PC-9 (cell line): ENCODE results near the gene MVB12B. TPM values are rescaled to one million over a fixed set of nuclear protein-coding genes. Genes with fewer than 3 reads are reported as not detected.

Experiments
- BruUV-seq: library from RNA; stranded (reverse); fragments of 400-500 nt; replicated peaks from 2 replicates; lab custom pipeline; 2021; lab: Mats Ljungman, UMichigan
- CTCF ChIA-PET: fragments of 300-600 bp; sonication (Branson Sonifier 250); formaldehyde crosslinking; loops from one replicate; lab custom pipeline; 2022; ENCODE audit warnings: antibody characterized with exemption; lab: Charles Lee
- POLR2A ChIA-PET: fragments of 300-600 bp; sonication (Branson Sonifier 250); formaldehyde crosslinking; loops from one replicate; lab custom pipeline; 2022; ENCODE audit warnings: antibody characterized with exemption; ENCODE audit not compliant: unreplicated experiment; lab: Charles Lee
- DNase-seq, 2 experiments: peaks; one replicate each; pipeline versions ENCODE4 v3.0.0 to v3.0.0-alpha.2; 2015 to 2022; ENCODE audit warnings: mixed read lengths in 1 of 2
- H2AFZ ChIP-seq: fragments of 200-600 bp; sonication (generic); 2 replicates; pipeline ENCODE4 v1.8.1; 2017; ENCODE audit warnings: antibody characterized with exemption
- H3F3A ChIP-seq: fragments of 200-600 bp; sonication (generic); 2 replicates; pipeline ENCODE4 v1.8.1; 2017; ENCODE audit warnings: antibody characterized with exemption, mild to moderate bottlenecking, low read depth; ENCODE audit not compliant: insufficient read depth
- H3K27ac ChIP-seq: fragments of 200-600 bp; sonication (generic); 2 replicates; pipeline ENCODE4 v1.6.1; 2016; ENCODE audit warnings: mixed run types
- H3K27me3 ChIP-seq: fragments of 200-600 bp; sonication (generic); 2 replicates; pipeline ENCODE4 v1.6.1; 2016; ENCODE audit warnings: low read depth, mixed run types; ENCODE audit not compliant: insufficient read depth
- H3K36me3 ChIP-seq: fragments of 200-600 bp; sonication (generic); 2 replicates; pipeline ENCODE4 v1.6.1; 2016; ENCODE audit warnings: low read depth, mixed run types
- H3K4me1 ChIP-seq: fragments of 200-600 bp; sonication (generic); replicated peaks from 2 replicates; pipeline ENCODE4 v1.6.1; 2016; ENCODE audit warnings: mixed run types; ENCODE audit not compliant: insufficient read depth
- H3K4me2 ChIP-seq: fragments of 200-600 bp; sonication (generic); 2 replicates; pipeline ENCODE4 v1.6.1; 2017; ENCODE audit warnings: mixed run types
- H3K4me3 ChIP-seq: fragments of 200-600 bp; sonication (generic); 2 replicates; pipeline ENCODE4 v1.6.1; 2016; ENCODE audit warnings: mixed run types
- H3K79me2 ChIP-seq: fragments of 200-600 bp; sonication (generic); 2 replicates; pipeline ENCODE4 v1.6.1; 2017; ENCODE audit warnings: low read depth, mixed run types
- H3K9me2 ChIP-seq: fragments of 200-600 bp; sonication (generic); 2 replicates; pipeline ENCODE4 v1.8.1; 2017; ENCODE audit warnings: mild to moderate bottlenecking; ENCODE audit not compliant: insufficient read depth
- H3K9me3 ChIP-seq: fragments of 200-600 bp; sonication (generic); 2 replicates; pipeline ENCODE4 v1.8.1; 2016; ENCODE audit warnings: low read depth; ENCODE audit not compliant: insufficient read depth
- H4K20me1 ChIP-seq: fragments of 200-600 bp; sonication (generic); 2 replicates; pipeline ENCODE4 v1.8.1; 2017; ENCODE audit not compliant: insufficient read depth
- CTCF ChIP-seq: fragments of 200-600 bp; sonication (generic); conservative IDR thresholded peaks from 2 replicates; pipeline ENCODE4 v1.6.1; 2017; ENCODE audit warnings: mixed run types, antibody characterized with exemption, mild to moderate bottlenecking, moderate library complexity
- EZH2 ChIP-seq: fragments of 200-600 bp; sonication (generic); IDR thresholded peaks from 2 replicates; pipeline ENCODE4 v1.8.0; 2017; ENCODE audit warnings: antibody characterized with exemption, low read depth
- intact Hi-C: fragments of 100-400 bp; cut with micrococcal nuclease; formaldehyde crosslinking; loops from one replicate; pipeline ENCODE4 v1.10.0; 2022; ENCODE audit not compliant: unreplicated experiment
- total RNA-seq: library from RNA; stranded (reverse); gene quantifications from 2 replicates; pipeline ENCODE4 v1.2.3, GENCODE V29; 2021

Gene MVB12B
- total RNA-seq, 1 experiment from 2014 or later, result 8.8 TPM

DNA sequence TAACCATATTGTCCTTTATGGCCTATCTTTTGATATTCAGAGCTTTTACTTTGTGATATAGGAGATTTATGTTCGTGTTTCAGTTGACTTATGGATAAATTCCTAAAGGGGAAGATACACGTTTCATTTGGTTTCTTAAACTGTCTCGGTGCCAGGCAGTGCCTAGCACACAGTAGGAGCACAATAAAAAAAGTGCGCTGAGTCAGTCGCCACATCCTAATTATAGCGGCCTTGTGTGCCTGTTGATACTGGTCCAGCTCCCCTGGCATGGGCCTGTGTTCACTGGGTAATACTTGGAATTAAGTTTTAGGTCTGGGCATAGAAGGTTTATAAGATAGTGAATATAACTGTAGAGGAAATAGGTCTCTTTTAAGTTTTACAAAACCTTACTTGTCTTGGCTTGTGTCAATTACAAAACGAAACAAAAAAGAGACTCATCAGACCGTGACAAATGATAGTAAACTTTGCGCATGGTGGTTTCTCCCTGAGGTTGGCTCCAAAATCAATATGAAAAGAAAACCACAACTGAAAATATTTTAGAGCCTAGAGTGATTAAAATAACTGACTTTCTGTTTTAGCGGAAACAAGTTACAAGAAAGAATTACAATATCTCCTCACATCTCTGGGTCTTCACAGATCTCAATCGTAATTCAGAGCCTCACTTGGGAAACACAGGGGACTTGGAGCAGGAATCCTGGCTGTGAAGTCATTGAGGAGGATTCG, 84.8 kb downstream of the MVB12B start:
- no peak overlapping the region for H3K4me3 ChIP-seq
- no peaks in the 10 kb centered on the region for H3K9me2 ChIP-seq
- H3K27ac ChIP-seq, result no peak overlapping the region
- peak in 1 of 2 experiments; percentile 26 for DNase-seq
- H3K4me2 ChIP-seq, result no peak overlapping the region
- no peaks in the 10 kb centered on the region for H3K4me1 ChIP-seq
- ChIA-PET CTCF (no interaction called here), POLR2A (no interaction called here)
- no peaks in the 10 kb centered on the region for H4K20me1 ChIP-seq
- H3K36me3 ChIP-seq, result no peaks in the 10 kb centered on the region
- H3K79me2 ChIP-seq, result no peaks in the 10 kb centered on the region
- no peak for TF ChIP-seq CTCF
- no peak for TF ChIP-seq EZH2
- intact Hi-C loops, result no loop called here
- H2AFZ ChIP-seq, result no peak overlapping the region
- no peaks in the 10 kb centered on the region for H3K27me3 ChIP-seq
- H3K9me3 ChIP-seq, result no peaks in the 10 kb centered on the region
- BruUV-seq, result no TSS peak
- H3F3A ChIP-seq, result no peaks in the 10 kb centered on the region

DNA sequence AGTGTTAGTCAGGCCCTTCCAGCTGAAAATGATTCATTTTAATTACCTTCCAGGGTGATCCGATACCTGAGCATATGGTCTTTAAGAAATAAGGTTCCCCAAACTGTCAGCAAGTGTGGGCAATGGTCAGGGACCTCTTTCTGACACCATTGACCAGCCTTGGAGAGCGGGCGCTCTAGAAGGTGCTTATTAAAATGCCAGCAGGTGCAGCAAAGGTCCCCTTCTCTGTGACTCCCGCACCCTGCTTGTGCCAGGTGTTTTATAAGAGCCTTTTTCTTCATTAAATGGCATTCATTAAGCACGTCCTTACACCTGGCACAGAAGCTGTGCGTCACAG, 85.3 kb downstream of the MVB12B start:
- intact Hi-C loops, result no loop called here
- Histone ChIP-seq H3K27me3 (no peaks in the 10 kb centered on the region), H3K79me2 (no peaks in the 10 kb centered on the region), H3K4me1 (peaks cover 4% of the 10 kb centered on the region; the same call in 1 of the 2 replicates), H2AFZ (no peak overlapping the region), H3K36me3 (no peaks in the 10 kb centered on the region), H3F3A (no peaks in the 10 kb centered on the region), H3K9me3 (no peaks in the 10 kb centered on the region), H3K27ac (no peak overlapping the region), H3K4me3 (no peak overlapping the region), H3K9me2 (no peaks in the 10 kb centered on the region), H3K4me2 (no peak overlapping the region), H4K20me1 (no peaks in the 10 kb centered on the region)
- CTCF ChIA-PET, result no interaction called here
- POLR2A ChIA-PET, result no interaction called here
- no TSS peak for BruUV-seq
- DNase-seq, result no peak
- TF ChIP-seq CTCF (no peak), EZH2 (no peak)

DNA sequence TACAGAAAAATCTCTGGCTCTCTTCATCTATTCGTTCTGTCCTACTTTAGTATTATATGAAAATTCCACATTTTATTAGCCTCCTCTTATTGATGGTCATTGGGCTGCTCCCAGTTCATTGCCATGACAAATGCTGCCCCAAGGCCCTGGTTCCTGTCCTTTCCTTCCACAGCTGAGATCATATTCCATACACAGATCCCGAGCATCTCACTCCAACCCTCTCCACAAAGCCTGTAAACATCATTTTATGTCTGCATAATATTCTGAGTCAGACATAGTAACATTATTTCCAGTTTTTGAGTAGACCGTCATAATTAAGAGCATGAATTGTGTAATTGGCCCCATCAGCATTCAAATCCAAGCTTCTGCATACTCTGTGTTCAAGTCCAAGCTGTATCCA, 86.3 kb downstream of the MVB12B start:
- TF ChIP-seq CTCF, result no peak
- no peak for TF ChIP-seq EZH2
- DNase-seq, result no peak
- no peak overlapping the region for H2AFZ ChIP-seq
- H3K79me2 ChIP-seq, result no peaks in the 10 kb centered on the region
- CTCF ChIA-PET, result no interaction called here
- no peak overlapping the region for H3K4me3 ChIP-seq
- peaks cover 11% of the 10 kb centered on the region for H3K4me1 ChIP-seq
- no peaks in the 10 kb centered on the region for H3K9me2 ChIP-seq
- POLR2A ChIA-PET, result no interaction called here
- H3K36me3 ChIP-seq, result no peaks in the 10 kb centered on the region
- no peaks in the 10 kb centered on the region for H3K9me3 ChIP-seq
- no peak overlapping the region for H3K27ac ChIP-seq
- no peaks in the 10 kb centered on the region for H3K27me3 ChIP-seq
- H4K20me1 ChIP-seq, result no peaks in the 10 kb centered on the region
- no TSS peak for BruUV-seq
- H3F3A ChIP-seq, result no peaks in the 10 kb centered on the region
- no peak overlapping the region for H3K4me2 ChIP-seq
- intact Hi-C loops, result no loop called here
